MCF 10A (cell line): ENCODE measurements around the gene PEMT. TPM values are rescaled to one million over a fixed set of nuclear protein-coding genes. Genes with fewer than 3 reads are reported as not detected.

ENCODE experiments used
- BruUV-seq: library from RNA; stranded (reverse); fragments of 400-500 nt; replicated peaks from 2 replicates; lab custom pipeline; 2021; lab: Mats Ljungman, UMichigan
- CTCF ChIA-PET: fragments of 300-600 bp; sonication (Branson Sonifier 250); formaldehyde crosslinking; extraction: SDS; loops from one replicate; lab custom pipeline; 2021; ENCODE audit warnings: antibody characterized with exemption, inconsistent platforms; lab: Yijun Ruan, JAX
- POLR2A ChIA-PET: fragments of 300-600, 350-650 bp; sonication (Branson Sonifier 250); formaldehyde crosslinking; extraction: SDS; loops from one replicate; lab custom pipeline; 2020; ENCODE audit warnings: antibody characterized with exemption, inconsistent platforms; lab: Yijun Ruan, JAX
- DNase-seq: peaks from one replicate; pipeline ENCODE4 v3.0.0-alpha.2; 2018; ENCODE audit not compliant: unreplicated experiment
- H3K27ac Mint-ChIP-seq: one replicate; pipeline ENCODE4 v1.8.0; 2022; ENCODE audit warnings: mild to moderate bottlenecking, low read depth, mixed read lengths; ENCODE audit not compliant: unreplicated experiment
- H3K27me3 Mint-ChIP-seq: one replicate; pipeline ENCODE4 v1.8.0; 2022; ENCODE audit warnings: mixed read lengths; ENCODE audit not compliant: insufficient read depth, unreplicated experiment
- H3K36me3 Mint-ChIP-seq: one replicate; pipeline ENCODE4 v1.8.0; 2022; ENCODE audit warnings: mild to moderate bottlenecking, moderate library complexity, mixed read lengths; ENCODE audit not compliant: insufficient read depth, unreplicated experiment
- H3K4me1 Mint-ChIP-seq: one replicate; pipeline ENCODE4 v1.8.0; 2022; ENCODE audit warnings: mixed read lengths; ENCODE audit not compliant: insufficient read depth, unreplicated experiment
- H3K4me3 Mint-ChIP-seq: one replicate; pipeline ENCODE4 v1.8.0; 2022; ENCODE audit warnings: mild to moderate bottlenecking, moderate library complexity, mixed read lengths; ENCODE audit not compliant: unreplicated experiment
- H3K9me3 Mint-ChIP-seq: one replicate; pipeline ENCODE4 v1.8.0; 2022; ENCODE audit warnings: mixed read lengths; ENCODE audit not compliant: unreplicated experiment
- intact Hi-C: fragments of 100-400 bp; cut with micrococcal nuclease; formaldehyde crosslinking; loops from 2 replicates; pipeline ENCODE4 v1.14.1; 2022
- total RNA-seq: library from RNA; stranded (reverse); gene quantifications from 2 replicates; pipeline ENCODE4 v1.2.3, GENCODE V29; 2022
- TF ChIP-seq, protein P1 (sequence below): fragments of 200-600 bp; IDR thresholded peaks from one replicate; pipeline ENCODE4 v1.8.0; 2022; ENCODE audit warnings: antibody characterized with exemption, mild to moderate bottlenecking; ENCODE audit not compliant: unreplicated experiment

PEMT gene
- total RNA-seq, 1 experiment from 2014 or later: 49.8 TPM

DNA sequence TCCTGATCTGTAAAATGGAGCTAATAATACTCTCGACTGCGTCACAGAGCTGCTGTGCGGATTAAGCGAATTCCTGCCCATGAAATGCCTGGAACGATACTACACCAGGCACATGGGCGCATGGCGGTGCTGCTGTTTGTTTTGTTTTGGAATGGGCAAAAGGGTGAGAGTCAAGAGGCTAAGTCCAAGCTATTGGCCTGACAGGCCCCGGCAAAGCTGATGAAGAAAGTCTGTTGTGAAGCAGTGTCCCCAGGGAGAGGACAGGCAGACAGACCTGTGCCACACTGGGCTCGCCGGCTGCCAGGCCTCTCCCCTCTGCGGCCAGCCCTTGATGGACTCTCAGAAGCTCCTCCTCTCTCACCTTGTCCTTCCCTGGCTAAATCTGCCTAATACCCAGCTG lies 64.0 kb downstream of the PEMT start:
- BruUV-seq: no TSS peak
- no peaks in the 10 kb centered on the region for H3K9me3 Mint-ChIP-seq
- DNase-seq: no peak
- no peak overlapping the region for H3K27ac Mint-ChIP-seq
- TF ChIP-seq, protein P1, sequence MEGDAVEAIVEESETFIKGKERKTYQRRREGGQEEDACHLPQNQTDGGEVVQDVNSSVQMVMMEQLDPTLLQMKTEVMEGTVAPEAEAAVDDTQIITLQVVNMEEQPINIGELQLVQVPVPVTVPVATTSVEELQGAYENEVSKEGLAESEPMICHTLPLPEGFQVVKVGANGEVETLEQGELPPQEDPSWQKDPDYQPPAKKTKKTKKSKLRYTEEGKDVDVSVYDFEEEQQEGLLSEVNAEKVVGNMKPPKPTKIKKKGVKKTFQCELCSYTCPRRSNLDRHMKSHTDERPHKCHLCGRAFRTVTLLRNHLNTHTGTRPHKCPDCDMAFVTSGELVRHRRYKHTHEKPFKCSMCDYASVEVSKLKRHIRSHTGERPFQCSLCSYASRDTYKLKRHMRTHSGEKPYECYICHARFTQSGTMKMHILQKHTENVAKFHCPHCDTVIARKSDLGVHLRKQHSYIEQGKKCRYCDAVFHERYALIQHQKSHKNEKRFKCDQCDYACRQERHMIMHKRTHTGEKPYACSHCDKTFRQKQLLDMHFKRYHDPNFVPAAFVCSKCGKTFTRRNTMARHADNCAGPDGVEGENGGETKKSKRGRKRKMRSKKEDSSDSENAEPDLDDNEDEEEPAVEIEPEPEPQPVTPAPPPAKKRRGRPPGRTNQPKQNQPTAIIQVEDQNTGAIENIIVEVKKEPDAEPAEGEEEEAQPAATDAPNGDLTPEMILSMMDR: no peak
- intact Hi-C loops: no loop called here
- H3K4me3 Mint-ChIP-seq: no peak overlapping the region
- POLR2A ChIA-PET: no interaction called here
- CTCF ChIA-PET: no interaction called here
- H3K36me3 Mint-ChIP-seq: no peaks in the 10 kb centered on the region
- H3K4me1 Mint-ChIP-seq: no peaks in the 10 kb centered on the region
- H3K27me3 Mint-ChIP-seq: no peaks in the 10 kb centered on the region

DNA sequence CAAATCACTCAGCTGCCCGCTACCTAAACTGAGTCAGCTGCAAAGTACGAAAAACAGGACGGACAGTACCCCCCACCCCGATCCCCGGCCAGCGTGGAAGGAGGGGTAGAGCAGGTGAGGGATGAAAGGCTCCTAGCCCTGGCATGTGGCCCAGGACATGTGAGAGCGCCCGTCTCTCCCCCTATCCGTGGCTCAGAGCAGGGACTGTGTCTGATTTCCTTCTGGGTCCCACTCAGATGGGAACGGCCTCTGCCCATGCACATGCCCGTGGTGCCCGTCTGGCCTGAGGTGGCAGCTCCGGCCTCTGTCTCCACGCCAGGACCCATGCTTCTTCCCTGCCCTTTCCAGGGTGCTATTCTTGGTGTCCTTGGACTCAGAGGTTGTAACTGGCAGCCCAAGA lies 65.1 kb downstream of the PEMT start:
- ChIA-PET POLR2A (no interaction called here), CTCF (interaction anchor here (0.8 to 1.1 kb wide), 2 partner anchors 10 to 30 kb away, joined by 3 read pairs; partner anchors contain the start of gene RASD1)
- BruUV-seq: no TSS peak
- Mint-ChIP-seq H3K4me3 (no peak overlapping the region), H3K4me1 (no peaks in the 10 kb centered on the region), H3K27me3 (no peaks in the 10 kb centered on the region), H3K9me3 (no peaks in the 10 kb centered on the region), H3K36me3 (no peaks in the 10 kb centered on the region), H3K27ac (no peak overlapping the region)
- no peak for DNase-seq
- TF ChIP-seq, protein P1: no peak
- intact Hi-C loops: no loop called here

- no peaks in the 10 kb centered on the region for H3K36me3 Mint-ChIP-seq
- H3K4me3 Mint-ChIP-seq: no peak overlapping the region
- no TSS peak for BruUV-seq
- POLR2A ChIA-PET: no interaction called here
- intact Hi-C loops: no loop called here
- no peaks in the 10 kb centered on the region for H3K27me3 Mint-ChIP-seq
- CTCF ChIA-PET: interaction anchor here (1.1 kb wide), 1 partner anchor 29 kb away, joined by 3 read pairs; the partner anchor contains the start of gene RASD1
- H3K9me3 Mint-ChIP-seq: no peaks in the 10 kb centered on the region
- no peak overlapping the region for H3K27ac Mint-ChIP-seq
- DNase-seq: no peak
- no peaks in the 10 kb centered on the region for H3K4me1 Mint-ChIP-seq
- TF ChIP-seq, protein P1: no peak
Observed at GRCh38 chr17:17525956-17526355, 65.6 kb downstream of the PEMT start.

DNA sequence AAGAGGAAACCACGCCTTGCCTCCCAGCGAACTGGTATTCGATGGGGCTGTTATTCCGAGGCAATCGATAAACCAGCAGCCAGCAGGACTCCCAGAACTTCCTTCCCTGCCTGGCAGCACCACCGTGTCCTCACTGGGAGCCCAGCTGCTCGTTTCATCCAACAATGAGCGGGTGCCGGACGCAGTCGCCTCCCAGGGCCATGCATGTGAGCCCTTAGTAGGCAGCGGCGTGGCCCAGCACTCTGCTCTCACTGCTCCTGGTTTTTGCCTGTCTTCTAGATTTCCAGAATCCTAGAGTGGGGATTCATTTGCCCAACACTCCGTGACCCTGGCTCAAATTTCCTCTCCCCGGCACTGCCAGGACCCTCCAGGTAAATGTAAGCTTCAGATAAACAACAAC lies 66.2 kb downstream of the PEMT start:
- intact Hi-C loops: no loop called here
- BruUV-seq: no TSS peak
- Mint-ChIP-seq H3K4me3 (no peak overlapping the region), H3K27me3 (no peaks in the 10 kb centered on the region), H3K36me3 (no peaks in the 10 kb centered on the region), H3K9me3 (no peaks in the 10 kb centered on the region), H3K27ac (no peak overlapping the region), H3K4me1 (no peaks in the 10 kb centered on the region)
- DNase-seq: no peak
- CTCF ChIA-PET: no interaction called here
- TF ChIP-seq, protein P1: no peak
- POLR2A ChIA-PET: no interaction called here
